ENCODE data around the gene AMPD2.

The AMPD2 gene

GRCh38 chr1:109624201-109625010 lies 4.8 kb downstream of the AMPD2 start:
- no peak for DNase-seq (ENCODE audit: low read depth)
- H3K4me3 ChIP-seq (ENCODE audit: low read depth, low read length) = no peak overlapping the region
- TF ChIP-seq CTCF (conservative IDR thresholded peaks at IDR 0.05; ENCODE audit: low read depth, low read length) = no peak

GRCh38 chr1:109625176-109625575 lies 5.5 kb downstream of the AMPD2 start:
- no peak overlapping the region for H3K4me3 ChIP-seq (ENCODE audit: low read depth, low read length)
- TF ChIP-seq CTCF (conservative IDR thresholded peaks at IDR 0.05; ENCODE audit: low read depth, low read length) = no peak
- no peak for DNase-seq (ENCODE audit: low read depth)

DNA sequence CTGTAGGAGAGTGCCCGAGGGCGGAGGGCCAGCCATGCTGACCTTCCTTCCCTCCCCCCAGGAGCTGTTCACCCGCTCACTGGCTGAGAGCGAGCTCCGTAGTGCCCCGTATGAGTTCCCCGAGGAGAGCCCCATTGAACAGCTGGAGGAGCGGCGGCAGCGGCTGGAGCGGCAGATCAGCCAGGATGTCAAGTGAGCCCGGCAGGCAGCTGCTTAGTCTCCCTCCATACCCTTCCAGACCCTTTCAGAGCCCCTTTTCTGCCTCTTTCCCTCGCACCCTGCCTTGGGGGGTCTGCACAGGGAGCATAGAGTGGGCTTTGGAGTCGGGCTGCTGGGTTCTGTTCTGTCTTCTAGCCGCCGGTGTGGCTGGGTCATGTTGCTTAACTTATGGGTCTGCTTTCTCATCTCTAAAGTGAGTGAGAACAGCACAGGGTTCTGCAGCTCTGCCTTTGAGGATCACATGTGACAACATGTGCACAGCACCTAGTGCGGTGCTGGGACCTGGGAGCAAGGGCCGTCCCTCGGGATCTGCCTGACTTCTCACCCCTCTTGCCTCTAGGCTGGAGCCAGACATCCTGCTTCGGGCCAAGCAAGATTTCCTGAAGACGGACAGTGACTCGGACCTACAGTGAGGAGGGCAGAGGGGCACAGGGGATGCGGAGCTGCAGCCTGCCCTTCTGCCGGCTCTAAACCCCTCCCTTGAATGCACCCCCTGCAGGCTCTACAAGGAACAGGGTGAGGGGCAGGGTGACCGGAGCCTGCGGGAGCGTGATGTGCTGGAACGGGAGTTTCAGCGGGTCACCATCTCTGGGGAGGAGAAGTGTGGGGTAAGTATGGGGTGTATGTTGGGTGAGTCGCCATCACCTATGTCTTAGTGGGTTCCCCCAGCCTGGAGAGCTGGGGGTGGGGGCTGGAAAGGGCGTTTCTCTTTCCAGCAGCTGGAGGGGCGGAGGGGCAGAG lies 6.2 kb downstream of the AMPD2 start:
- peak; percentile 22 for TF ChIP-seq CTCF (conservative IDR thresholded peaks at IDR 0.05; ENCODE audit: low read depth, low read length)
- no peak overlapping the region for H3K4me3 ChIP-seq (ENCODE audit: low read depth, low read length)
- no peak for DNase-seq (ENCODE audit: low read depth)

GRCh38 chr1:109626682-109627408 lies 7.2 kb downstream of the AMPD2 start:
- H3K4me3 ChIP-seq (ENCODE audit: low read depth, low read length) = no peak overlapping the region
- TF ChIP-seq CTCF (conservative IDR thresholded peaks at IDR 0.05; ENCODE audit: low read depth, low read length) = no peak
- no peak for DNase-seq (ENCODE audit: low read depth)

GRCh38 chr1:109627692-109628399 lies 8.2 kb downstream of the AMPD2 start:
- H3K4me3 ChIP-seq (ENCODE audit: low read depth, low read length) = no peak overlapping the region
- TF ChIP-seq CTCF (conservative IDR thresholded peaks at IDR 0.05; ENCODE audit: low read depth, low read length) = no peak
- DNase-seq (ENCODE audit: low read depth) = no peak
